KOPT-K1 (cell line): ENCODE data around the gene ZFPL1.

Experiments used
- H3K27ac ChIP-seq: fragments of 200-600 bp; sonication (generic); 2 replicates; pipeline ENCODE4 v1.5.1; 2016; ENCODE audit warnings: antibody characterized with exemption, mild to moderate bottlenecking, low read depth, low read length; ENCODE audit not compliant: poor library complexity, severe bottlenecking
- H3K36me3 ChIP-seq: fragments of 200-600 bp; sonication (generic); 2 replicates; pipeline ENCODE4 v1.5.1; 2017; ENCODE audit warnings: antibody characterized with exemption, mild to moderate bottlenecking, low read length, moderate library complexity; ENCODE audit not compliant: insufficient read depth
- H3K9me3 ChIP-seq: fragments of 200-600 bp; sonication (generic); 2 replicates; pipeline ENCODE4 v1.5.1; 2017; ENCODE audit warnings: antibody characterized with exemption, low read length, mild to moderate bottlenecking; ENCODE audit not compliant: insufficient read depth, poor library complexity, severe bottlenecking

Gene ZFPL1

DNA sequence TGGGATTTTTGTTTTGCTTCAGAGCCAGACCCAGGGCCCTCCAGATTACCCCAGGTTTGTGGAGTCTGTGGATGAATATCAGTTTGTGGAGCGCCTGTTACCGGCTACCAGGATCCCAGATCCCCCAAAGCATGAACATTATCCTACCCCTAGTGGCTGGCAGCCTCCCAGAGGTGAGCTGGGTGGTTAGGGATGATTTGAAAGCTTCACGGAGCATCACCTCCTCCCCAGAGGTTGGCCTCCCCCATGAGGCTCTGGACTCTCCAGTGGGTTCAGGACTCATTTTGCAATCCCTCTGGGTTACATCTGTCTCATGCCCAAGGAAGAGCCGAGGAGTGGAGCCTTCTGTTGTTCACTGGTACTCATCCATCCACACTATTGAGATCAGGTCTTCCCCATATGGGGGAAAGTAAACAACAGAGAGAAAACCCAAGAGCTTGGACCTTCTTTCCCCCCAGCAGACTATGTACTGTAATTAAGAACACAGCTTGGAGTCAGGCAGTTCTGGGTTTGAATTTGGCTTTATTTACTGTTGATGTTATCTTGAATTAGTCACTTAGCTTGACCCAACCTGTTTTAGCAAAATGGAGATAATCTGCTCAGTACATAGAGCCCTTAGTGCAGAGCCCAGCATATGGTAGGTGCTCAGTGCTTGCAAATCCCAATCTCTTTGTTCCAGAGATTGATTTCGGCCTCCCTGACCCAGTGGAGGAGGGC is 40.6 kb downstream of the ZFPL1 start:
- H3K9me3 ChIP-seq = no peaks in the 10 kb centered on the region
- no peak overlapping the region for H3K27ac ChIP-seq
- peaks cover 77% of the 10 kb centered on the region for H3K36me3 ChIP-seq

GRCh38 chr11:65125197-65126056 is 41.4 kb downstream of the ZFPL1 start:
- Histone ChIP-seq H3K9me3 (no peaks in the 10 kb centered on the region), H3K27ac (no peak overlapping the region)

DNA sequence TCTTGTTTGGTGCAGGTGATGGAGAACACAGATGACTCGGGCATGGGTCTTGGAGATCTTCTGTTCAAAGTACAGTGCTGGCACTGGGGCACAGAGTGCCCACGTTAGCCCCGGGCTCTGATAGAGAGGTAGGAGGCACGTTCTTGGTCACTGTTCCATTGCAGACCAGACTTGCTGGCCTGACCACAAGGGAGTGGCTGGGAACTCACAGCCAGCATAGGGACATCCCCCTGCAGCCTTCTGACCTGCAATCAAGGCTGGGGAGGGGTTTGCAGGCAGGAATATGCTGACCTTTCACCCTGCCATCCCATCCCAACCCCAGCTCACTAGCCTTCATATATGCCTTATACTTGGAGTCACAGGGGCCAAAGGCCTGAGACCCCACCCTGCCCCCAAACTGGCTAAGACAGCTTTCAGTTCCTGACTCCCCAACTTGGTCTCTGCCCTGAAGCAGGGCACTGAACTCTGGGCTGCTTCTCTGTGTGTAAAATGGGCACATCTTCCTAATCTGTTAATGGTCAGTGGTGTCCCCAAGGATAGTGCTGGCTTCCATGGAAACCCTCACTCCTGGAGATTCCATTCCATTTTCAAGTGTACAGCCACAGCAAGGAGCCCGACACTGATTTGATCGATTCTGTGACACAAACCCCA is 42.7 kb downstream of the ZFPL1 start:
- Histone ChIP-seq H3K9me3 (no peaks in the 10 kb centered on the region), H3K27ac (no peak overlapping the region), H3K36me3 (peaks cover 80% of the 10 kb centered on the region)

More at GRCh38 chr11:65125197-65126056, 41.4 kb downstream of the ZFPL1 start:
- peaks cover 77% of the 10 kb centered on the region for H3K36me3 ChIP-seq

- Histone ChIP-seq H3K9me3 (no peaks in the 10 kb centered on the region), H3K27ac (no peak overlapping the region), H3K36me3 (peaks cover 88% of the 10 kb centered on the region)
Measured at GRCh38 chr11:65127473-65128181, 43.6 kb downstream of the ZFPL1 start.

DNA sequence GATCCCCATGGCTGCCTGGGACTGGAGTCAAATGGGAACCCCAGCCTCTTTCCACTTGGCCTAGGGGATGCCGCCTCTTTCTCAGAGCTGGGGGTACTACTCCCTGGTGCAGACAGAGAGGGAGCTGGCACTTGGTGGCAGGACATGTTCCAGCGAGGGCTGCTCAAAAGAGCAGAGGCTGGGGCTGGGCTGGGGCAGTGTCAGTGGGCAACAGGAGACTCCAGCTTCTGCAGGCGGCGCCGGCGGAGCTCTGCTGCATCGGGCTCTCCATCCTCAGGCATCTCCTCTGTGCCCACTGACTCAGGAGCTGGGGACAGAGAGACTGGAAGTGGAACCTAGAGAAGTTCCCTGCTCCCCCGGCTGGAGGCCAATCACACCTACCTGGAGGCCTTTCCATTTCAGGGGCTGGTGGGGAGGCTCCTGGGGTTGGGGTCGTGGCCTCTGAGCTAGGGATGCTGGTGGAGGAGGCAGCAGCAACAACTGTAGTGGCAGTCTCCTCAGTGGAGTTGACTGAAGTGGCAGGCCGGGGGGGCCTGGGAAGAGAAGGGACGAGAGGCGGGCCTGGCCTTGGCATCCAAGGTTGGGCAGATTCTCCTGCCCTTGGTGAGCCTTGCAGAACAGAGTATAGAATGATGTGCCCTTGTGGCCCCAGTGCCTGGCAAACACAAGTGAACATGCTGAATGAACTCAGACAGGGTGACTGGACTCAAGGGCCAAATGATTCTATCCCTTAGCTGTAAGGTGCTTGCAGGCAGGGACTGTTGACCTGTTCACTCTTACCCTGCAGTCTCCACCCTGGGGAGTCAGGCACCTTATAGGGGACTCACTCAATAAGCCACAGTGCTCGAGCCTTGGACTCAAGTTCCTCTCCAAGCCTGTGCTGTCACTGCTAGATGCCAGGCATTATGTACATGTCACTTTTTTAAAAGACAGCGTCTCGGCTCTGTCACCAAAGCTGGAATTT is 44.4 kb downstream of the ZFPL1 start:
- Histone ChIP-seq H3K27ac (no peak overlapping the region), H3K9me3 (no peaks in the 10 kb centered on the region), H3K36me3 (peaks cover 93% of the 10 kb centered on the region)

DNA sequence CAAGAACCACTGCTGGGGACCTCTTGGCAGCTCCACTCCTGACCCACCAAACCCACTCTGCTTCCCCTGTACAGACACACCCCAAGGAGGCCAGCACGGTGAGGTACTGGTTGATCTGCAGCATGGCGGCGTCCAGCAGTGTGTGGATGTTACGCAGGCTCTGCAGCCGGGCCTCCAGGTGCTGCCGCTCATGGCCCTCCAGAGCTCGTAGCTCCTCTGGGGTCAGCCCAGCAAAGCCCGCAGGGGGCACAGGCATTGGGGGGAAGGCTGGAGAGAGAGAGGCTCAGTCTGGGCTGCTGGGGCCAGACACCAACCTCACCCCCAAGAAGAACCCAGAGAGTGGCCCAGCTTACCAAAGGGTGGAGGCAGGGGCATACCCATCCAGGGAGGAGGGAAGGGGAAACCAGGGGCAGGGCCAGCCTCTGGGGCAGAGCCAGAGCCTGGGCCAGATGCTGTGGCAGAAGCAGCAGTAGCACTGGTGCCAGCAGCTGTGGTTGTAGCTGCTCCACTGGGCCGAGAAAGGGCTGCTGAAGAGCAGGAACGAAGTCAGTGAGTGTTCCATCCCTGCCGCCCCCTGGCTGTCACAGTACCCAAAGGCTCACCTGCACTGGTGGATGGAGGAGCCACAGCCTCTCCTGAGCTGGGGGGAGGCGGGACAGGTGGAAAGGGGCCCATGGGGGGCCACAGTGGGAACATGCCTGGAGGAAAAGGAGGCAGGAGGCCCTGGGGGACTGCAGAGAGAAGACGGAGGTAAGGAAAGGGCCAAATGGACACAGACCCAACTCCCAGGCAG is 45.8 kb downstream of the ZFPL1 start:
- Histone ChIP-seq H3K36me3 (peaks cover 82% of the 10 kb centered on the region), H3K9me3 (no peaks in the 10 kb centered on the region), H3K27ac (no peak overlapping the region)

DNA sequence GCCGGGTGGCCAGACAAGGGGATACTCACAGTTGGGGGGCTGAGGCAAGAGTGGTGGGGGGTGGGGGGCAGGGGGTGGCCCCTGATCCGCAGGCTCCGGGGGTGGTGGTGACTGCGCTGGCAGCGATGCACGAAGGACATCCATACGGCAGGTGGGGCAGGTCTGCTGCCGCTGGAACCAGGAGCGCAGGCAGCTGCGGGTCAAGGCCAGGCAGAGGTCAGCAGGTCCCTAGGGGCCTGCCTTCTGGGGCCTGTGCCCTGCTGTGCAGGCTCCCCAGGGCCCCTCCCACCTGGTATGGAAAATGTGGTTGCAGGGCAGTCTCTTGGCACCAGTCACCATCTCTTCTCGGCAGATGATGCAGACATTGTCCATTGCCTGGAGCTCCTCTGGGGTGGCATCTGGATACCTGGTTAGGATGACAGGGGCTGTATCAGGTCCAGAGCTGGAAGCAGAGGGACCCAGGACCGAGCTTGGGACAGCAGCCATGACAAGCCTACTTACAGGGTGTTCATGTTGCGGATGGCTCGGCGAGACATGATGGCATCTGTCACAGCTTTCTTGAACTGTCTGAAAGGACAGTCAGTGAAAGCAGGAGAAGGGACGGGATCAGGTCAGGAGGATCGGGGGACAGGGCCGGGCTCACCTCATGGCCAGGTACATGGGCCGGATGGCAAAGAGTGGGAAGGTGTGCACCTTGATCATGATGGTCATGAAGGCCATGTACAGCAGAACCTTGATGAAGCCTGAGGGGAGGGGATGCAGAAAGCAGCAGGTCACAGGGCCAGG is 46.8 kb downstream of the ZFPL1 start:
- Histone ChIP-seq H3K9me3 (no peaks in the 10 kb centered on the region), H3K36me3 (peaks cover 73% of the 10 kb centered on the region), H3K27ac (no peak overlapping the region)

GRCh38 chr11:65131417-65131776 is 47.4 kb downstream of the ZFPL1 start:
- no peaks in the 10 kb centered on the region for H3K9me3 ChIP-seq
- peaks cover 67% of the 10 kb centered on the region for H3K36me3 ChIP-seq
- no peak overlapping the region for H3K27ac ChIP-seq

DNA sequence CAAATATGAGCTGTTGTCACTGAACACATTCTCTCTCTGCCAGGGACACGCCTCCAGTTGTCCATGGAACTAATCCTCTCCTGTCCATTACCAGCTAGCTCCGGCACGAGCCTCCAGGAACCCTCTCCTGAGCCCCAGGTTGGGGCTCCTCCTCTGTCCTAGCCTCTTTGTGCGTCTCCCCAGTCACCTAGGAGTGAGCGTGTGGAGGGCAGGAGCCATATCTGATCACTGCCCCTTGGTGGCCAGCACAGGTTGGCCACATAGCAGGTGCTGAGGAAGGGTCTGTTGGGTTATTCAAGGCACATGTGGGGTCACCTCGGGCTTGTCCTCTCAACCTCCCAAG is 47.8 kb downstream of the ZFPL1 start:
- Histone ChIP-seq H3K27ac (no peak overlapping the region), H3K9me3 (no peaks in the 10 kb centered on the region), H3K36me3 (peaks cover 62% of the 10 kb centered on the region)

DNA sequence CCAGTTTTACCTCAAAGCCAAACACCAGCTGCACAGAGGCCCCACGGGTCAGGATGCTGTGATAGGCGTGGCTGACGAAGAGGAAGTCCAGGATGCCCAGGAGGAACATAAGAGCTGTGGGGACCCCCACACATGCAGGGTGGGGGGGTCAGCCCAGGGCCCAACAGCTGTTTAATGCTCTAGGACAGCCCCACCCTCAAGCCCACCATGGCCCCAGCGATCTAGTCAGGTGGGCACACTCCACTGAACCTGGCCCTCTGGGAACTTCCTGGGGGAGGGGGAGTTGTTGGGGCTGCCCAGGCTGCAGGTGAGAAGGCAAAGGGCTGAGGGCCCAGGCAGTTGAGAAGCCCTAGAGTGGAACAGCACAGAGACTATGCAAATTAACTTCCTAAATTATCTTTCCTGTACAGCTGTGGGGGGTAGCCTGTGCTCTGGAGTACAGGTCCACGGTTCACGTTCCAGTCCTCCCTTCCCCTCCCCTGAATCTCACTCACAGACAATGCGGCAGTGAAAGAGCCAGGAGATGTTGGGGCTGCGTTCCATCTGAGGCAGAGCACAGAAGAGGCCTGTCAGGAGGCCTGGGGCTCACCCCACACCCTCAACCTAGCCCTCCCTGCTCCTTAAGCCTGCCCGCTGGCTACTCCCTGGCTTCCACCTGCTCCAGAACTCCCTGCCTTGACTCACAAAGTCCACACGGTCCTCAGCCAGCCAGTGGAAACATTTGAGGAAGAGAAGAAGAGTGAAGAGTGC is 48.4 kb downstream of the ZFPL1 start:
- no peaks in the 10 kb centered on the region for H3K9me3 ChIP-seq
- peaks cover 57% of the 10 kb centered on the region for H3K36me3 ChIP-seq
- H3K27ac ChIP-seq = no peak overlapping the region

DNA sequence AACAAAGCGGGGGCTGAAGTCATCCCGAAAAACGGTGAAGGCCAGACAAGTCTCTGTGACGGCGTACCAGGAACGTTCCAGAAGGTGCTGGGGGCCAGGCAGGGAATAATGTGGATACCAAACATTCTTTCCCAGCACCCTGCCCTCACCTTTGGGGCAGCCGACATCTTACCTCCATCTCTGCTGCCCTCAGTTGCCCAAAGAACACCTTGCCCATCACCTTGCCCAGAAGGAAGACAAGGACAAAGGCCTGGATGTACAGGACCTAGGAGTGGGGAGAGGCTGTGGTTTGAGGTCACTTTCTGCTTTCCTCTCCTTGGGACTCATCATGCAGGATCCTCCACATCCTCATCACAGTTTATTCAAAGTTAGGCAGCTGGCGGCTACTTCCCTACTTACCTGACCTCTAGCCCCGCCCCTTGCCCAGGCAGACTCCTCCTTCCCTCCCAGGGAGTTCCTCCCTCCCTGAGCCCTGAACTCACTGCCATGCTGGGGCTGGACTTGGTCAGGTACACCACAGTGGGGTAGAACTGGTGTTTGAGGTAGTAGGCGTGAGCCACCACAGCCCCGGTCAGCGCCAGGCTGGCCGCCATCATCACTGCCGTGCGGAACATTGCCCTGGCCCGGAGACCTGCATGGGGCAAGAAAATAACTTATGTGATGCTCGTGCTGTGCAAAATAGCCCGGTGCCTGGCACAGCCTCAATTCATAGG is 49.1 kb downstream of the ZFPL1 start:
- Histone ChIP-seq H3K27ac (peak overlapping the region; percentile 92), H3K36me3 (peaks cover 49% of the 10 kb centered on the region), H3K9me3 (no peaks in the 10 kb centered on the region)

- Histone ChIP-seq H3K9me3 (no peaks in the 10 kb centered on the region), H3K36me3 (peaks cover 44% of the 10 kb centered on the region), H3K27ac (peak overlapping the region; percentile 92)
Measured at GRCh38 chr11:65133724-65134123, 49.7 kb downstream of the ZFPL1 start.
